Putamen (tissue), 1 donor: ENCODE data around the gene ANKAR.
A peak's percentile ranks its signal among the peaks of the same experiment; 100 is the strongest.
"Not testable (repeated sequence)": the region's sequence is repeated elsewhere in the genome, so short reads cannot be mapped to it uniquely, and the experiment has no call there.

ENCODE experiments used
- DNase-seq: peaks from one replicate; pipeline ENCODE4 v3.0.0-alpha.2; 2016; ENCODE audit warnings: low spot score

The ANKAR gene

GRCh38 chr2:189660803-189661147 is 13.7 kb upstream of the ANKAR start:
- DNase-seq: no peak

GRCh38 chr2:189661148-189661956 is 13.1 kb upstream of the ANKAR start, which contains the start of gene ASNSD1:
Gene ASNSD1 (plus strand): TSS chr2:189661459. CDS start chr2:189666133, 4,674 bp downstream.
- peak; percentile 99 for DNase-seq

DNA sequence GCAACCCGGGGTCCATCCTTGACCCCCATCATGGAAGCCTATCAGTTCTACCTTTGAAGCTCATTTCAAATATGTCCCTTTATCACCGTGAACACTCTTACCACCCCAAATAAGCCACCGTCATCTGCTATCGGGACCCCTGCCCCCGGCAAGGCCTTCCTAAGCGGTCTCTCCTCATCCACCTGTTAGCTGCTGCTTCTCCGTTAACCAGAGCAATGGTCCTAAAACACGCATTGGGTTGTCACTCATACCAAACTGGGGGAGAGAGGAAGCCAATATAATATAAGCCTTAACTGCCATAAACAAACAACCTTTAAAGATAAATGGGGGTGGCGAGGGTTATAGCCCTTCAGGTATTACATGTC is 12.5 kb upstream of the ANKAR start:
- no peak for DNase-seq

- no peak for DNase-seq
These were observed 11.7 kb upstream of the ANKAR start for GRCh38 chr2:189662669-189663226.

DNA sequence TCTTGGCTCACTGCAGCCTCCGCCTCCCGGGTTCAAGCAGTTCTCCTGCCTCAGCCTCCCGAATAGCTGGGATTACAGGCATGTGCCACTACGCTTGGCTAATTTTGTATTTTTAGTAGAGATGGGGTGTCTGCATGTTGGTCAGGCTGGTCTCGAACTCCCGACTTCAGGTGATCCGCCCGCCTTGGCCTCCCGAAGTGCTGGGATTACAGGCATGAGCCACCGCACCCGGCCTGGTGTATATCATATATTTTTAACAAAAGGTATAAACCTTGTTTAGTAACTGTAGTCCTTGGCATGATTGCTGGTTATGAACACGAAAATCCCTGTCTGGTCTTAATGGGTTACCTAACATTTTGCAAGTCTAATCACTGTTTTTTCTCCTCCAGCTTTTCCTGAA is 11.2 kb upstream of the ANKAR start:
- DNase-seq: not testable (repeated sequence)

GRCh38 chr2:189669913-189670312 is 4.6 kb upstream of the ANKAR start:
- no peak for DNase-seq

- DNase-seq: no peak
These were observed 653 bp upstream of the ANKAR start for GRCh38 chr2:189673661-189674373.

DNA sequence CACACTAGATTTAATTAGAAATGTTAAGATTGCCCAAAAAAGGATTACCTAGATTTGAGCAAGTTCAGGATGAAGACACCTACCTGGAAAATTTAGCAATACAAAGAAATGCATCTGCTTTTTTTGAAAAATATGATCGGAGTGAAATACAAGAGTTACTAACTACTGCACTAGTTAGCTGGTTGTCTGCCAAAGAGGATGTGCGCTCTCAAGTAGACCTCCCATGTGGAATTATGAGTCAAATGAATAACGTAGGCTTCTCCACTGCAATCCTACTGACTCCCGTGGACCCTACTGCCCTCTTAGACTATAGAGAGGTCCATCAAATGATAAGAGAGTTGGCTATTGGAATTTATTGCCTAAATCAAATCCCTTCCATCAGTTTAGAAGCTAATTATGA is 2.0 kb downstream of the ANKAR start:
- DNase-seq: no peak

DNA sequence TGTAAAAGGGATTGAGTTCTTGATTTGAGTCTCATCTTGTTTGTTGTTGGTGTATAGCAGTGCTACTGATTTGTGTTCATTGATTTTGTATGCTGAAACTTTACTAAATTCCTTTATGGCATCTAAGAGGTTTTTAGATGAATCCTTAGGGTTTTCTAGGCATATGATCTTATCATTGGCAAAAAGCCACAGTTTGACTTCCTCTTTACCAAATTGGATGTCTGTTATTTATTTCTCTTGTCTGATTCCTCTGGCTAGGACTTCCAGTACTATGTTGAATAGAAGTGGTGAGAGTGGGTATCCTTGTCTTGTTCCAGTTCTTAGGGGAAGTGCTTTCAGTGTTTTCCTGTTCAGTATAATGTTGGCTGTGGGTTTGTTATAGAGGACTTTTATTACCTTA is 4.8 kb downstream of the ANKAR start:
- DNase-seq: no peak

DNA sequence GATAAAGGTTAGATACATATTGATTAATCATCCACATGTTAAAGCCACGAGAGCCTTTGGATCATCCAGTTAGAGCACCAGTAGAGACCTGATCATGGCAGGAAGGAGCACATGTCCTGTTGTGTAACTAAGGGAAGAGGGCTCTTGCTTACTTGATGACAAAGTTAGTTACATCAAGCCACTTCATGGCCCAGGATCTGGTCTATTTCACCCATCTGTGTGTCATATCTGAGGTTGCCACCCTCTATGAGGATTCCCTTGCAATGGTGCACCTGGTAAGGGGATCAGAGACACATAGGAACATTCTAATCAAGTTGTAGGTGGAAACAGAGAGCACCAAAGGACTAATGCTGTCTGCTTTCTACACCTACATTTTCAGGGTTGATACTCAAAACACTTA is 6.7 kb downstream of the ANKAR start:
- no peak for DNase-seq

GRCh38 chr2:189681903-189682302 is 7.4 kb downstream of the ANKAR start:
- DNase-seq: no peak

DNA sequence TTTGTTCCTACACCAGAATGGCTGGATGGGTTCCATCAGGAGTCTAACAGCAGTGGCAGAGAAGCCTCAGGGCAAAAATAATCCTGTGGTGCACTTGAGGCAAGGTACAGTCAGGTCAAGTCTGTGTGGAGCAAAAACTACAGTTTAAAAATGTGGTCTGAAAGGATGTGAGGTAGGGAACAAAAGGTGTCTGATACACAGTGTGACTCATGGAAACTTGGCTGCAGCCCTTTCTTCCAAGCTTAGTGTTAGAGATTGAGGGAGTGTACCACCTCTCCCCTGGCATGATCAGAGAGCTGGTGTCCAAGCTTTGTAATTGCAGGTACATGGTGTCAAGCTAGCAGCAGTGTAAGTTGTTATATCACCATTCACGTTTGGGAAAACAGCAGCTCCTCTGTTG is 8.9 kb downstream of the ANKAR start:
- DNase-seq: no peak

DNA sequence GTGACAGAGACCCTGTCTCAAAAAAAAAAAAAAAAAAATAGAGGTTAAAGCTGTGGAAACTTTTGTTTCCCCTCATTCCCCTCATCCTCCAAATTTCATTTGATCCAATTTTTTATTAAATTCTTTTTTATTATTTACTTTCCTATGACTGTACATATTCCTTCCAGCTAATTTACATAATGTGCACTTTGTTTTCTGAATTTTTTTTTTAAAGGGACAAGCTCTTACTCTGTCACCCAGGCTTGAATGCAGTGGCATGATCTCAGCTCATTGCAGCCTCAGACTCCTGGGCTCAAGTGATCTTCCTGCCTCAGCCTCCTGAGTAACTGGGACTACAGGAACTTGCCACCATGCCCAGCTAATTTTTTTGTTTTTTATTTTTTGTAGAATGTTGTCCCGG is 10.3 kb downstream of the ANKAR start:
- DNase-seq: no peak

DNA sequence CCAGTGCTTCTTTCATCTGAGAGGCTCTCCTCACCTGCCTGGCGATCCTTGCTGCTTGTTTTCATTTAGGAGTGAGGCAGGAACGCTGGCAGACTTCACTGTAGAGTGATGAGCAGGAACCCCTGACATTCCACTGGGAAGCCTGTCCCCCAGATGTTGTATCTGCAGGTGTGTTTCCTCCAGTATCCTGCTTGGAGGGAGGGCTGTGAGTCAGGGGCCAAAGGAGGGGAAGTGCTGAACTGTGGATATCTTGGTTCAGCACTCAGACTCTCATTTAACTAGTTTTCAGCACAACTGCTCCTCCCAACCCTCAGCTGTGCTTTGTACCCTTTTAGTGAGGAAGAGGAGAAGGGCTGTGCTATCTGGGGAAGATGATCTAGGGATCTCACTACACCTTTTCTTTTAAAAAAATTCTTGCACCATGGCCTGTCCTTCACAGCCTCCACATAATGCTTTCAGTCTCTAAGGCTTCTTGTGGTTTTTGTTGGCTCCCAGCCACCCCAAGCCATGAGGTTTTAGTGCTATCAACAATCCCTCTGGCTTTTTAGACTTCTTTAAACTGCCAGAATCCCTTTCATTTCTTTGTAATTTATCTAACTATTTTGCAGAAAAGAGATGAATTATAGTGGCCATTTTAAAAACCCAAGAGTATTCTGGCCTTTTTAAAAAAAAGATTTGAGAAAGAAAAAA is 11.2 kb downstream of the ANKAR start:
- DNase-seq: no peak

- not testable (repeated sequence) for DNase-seq
These were observed 13.3 kb downstream of the ANKAR start for GRCh38 chr2:189687796-189688195.

DNA sequence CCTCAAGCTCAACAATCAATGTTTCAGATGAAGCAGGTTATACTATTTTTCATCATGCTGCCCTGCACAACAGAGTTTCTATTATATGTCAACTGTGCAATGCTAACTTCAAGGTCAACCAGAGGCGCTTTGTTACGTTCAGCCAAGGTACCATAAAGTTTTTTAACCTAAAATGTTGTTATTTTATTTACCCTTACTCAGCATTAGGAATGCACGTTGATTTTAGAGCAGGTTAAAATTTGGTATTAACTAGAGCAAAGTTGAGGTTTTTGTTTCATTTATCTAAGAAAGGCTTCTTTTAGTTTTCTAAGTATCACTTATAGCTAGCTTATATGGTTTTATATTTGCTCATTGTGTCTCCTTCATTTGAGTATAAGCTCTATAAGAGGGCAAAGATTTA is 21.8 kb downstream of the ANKAR start:
- DNase-seq: no peak

- DNase-seq: peak; percentile 55
These were observed 23.8 kb downstream of the ANKAR start for GRCh38 chr2:189698020-189698887.

DNA sequence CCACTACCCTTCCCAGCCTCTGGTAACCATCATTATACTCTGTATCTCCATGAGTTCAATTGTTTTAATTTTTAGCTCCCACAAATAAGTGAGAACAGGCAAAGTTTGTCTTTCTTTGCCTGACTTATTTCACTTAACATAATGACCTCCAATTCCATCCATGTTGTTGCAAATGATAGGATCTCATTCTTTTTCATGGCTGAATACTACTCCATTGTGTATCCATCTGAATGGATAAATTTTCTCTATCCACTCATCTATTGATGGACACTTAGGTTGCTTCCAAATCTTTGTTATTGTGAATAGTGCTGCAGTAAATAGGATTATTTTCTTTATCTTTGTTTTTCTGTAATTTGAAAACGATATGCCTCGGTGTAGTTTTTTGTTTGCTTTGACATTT is 26.2 kb downstream of the ANKAR start:
- no peak for DNase-seq

GRCh38 chr2:189702071-189702470 is 27.6 kb downstream of the ANKAR start:
- DNase-seq: no peak

DNA sequence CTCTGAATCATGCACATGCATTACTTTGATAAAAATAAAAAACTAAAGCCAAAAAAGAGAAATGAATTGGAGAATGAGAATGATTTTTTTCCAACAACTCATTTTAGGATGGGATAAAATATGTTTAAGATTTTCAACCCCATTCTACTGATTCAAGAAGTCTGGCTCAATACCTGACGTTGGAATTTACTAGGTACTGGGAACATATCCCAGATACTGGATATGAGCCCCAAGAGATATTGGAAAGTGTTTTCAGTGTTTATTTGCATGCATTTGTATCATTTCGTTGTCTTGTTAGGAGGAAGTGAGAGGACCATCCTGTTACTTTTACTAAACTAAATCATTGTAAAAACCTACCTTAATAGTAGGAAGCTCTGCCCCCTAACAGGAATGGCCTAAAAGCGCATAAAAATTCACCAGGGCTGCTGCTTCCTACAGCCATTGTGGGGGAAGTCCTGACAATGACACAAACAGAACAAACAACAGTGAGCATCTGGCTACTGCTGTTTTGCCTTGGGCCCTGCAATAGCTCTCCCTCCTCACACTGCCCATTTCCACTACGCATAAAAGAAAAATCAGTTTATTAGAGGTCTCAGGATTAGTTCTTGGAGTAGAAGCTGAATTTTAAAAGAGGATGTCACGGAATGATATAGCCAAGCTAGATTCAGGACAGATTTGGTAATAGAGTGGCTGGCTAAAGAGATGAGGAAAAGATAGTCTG is 35.2 kb downstream of the ANKAR start:
- DNase-seq: peak; percentile 10

- not testable (repeated sequence) for DNase-seq
These were observed 43.1 kb downstream of the ANKAR start for GRCh38 chr2:189717593-189717992.
